A673 (cell line): ENCODE data around the gene ELAPOR1. TPM values are rescaled to one million over a fixed set of nuclear protein-coding genes. Genes with fewer than 3 reads are reported as not detected.

Experiments
- BruUV-seq: library from RNA; stranded (reverse); fragments of 400-500 nt; replicated peaks from 2 replicates; lab custom pipeline; 2021; lab: Mats Ljungman, UMichigan
- CTCF ChIA-PET: fragments of 300-600 bp; sonication (Branson Sonifier 250); formaldehyde crosslinking; loops from one replicate; lab custom pipeline; 2022; ENCODE audit warnings: antibody characterized with exemption; lab: Charles Lee
- POLR2A ChIA-PET: fragments of 300-600 bp; sonication (Branson Sonifier 250); formaldehyde crosslinking; loops from one replicate; lab custom pipeline; 2022; ENCODE audit warnings: antibody characterized with exemption; ENCODE audit not compliant: low non-redundant PET; lab: Charles Lee
- DNase-seq: peaks from one replicate; pipeline ENCODE4 v3.0.0-alpha.2; 2015; ENCODE audit warnings: low spot score
- H3K27ac ChIP-seq: fragments of 200-600 bp; sonication (generic); 2 replicates; pipeline ENCODE4 v1.5.1; 2016; ENCODE audit warnings: mixed run types, low read depth, mild to moderate bottlenecking, mixed read lengths, antibody characterized with exemption, low read length; ENCODE audit not compliant: poor library complexity, severe bottlenecking
- H3K27me3 ChIP-seq: fragments of 200-600 bp; sonication (generic); replicated peaks from 2 replicates; pipeline ENCODE4 v1.6.1; 2017; ENCODE audit warnings: mixed run types, low read depth, mild to moderate bottlenecking, mixed read lengths, antibody characterized with exemption, low read length; ENCODE audit not compliant: insufficient read depth, poor library complexity
- H3K36me3 ChIP-seq: fragments of 200-600 bp; sonication (generic); 2 replicates; pipeline ENCODE4 v1.6.1; 2016; ENCODE audit warnings: mixed run types, mild to moderate bottlenecking, mixed read lengths, antibody characterized with exemption, low read length; ENCODE audit not compliant: insufficient read depth, poor library complexity, severe bottlenecking
- H3K4me1 ChIP-seq: fragments of 200-600 bp; sonication (generic); 2 replicates; pipeline ENCODE4 v1.6.1; 2017; ENCODE audit warnings: mixed run types, mild to moderate bottlenecking, mixed read lengths, antibody characterized with exemption, low read length; ENCODE audit not compliant: insufficient read depth, poor library complexity, severe bottlenecking
- H3K4me3 ChIP-seq: fragments of 200-600 bp; sonication (generic); 2 replicates; pipeline ENCODE4 v1.5.1; 2016; ENCODE audit warnings: low read depth, mixed run types, mild to moderate bottlenecking, mixed read lengths, low read length; ENCODE audit not compliant: poor library complexity, severe bottlenecking
- H3K9me3 ChIP-seq: fragments of 200-600 bp; sonication (generic); 2 replicates; pipeline ENCODE4 v1.6.1; 2016; ENCODE audit warnings: mixed run types, low read depth, mild to moderate bottlenecking, mixed read lengths, antibody characterized with exemption, low read length; ENCODE audit not compliant: poor library complexity, severe bottlenecking
- CTCF ChIP-seq: fragments of 300-800, 200-600 bp; sonication (generic); conservative IDR thresholded peaks from 2 replicates; pipeline ENCODE4 v1.5.1; 2017; ENCODE audit warnings: low read depth, mild to moderate bottlenecking, antibody characterized with exemption, low read length, moderate library complexity, mixed read lengths
- EZH2 ChIP-seq: fragments of 200-600 bp; sonication (generic); IDR thresholded peaks from 2 replicates; pipeline ENCODE4 v1.6.1; 2017; ENCODE audit warnings: borderline replicate concordance, low read depth, mild to moderate bottlenecking, mixed read lengths, antibody characterized with exemption, low read length; ENCODE audit not compliant: poor library complexity, severe bottlenecking
- intact Hi-C: fragments of 100-400 bp; cut with micrococcal nuclease; formaldehyde crosslinking; loops from one replicate; pipeline ENCODE4 v1.10.0; 2022; ENCODE audit not compliant: unreplicated experiment
- total RNA-seq: library from RNA; stranded (reverse); gene quantifications from 2 replicates; pipeline ENCODE4 v1.2.3, GENCODE V29; 2021

The ELAPOR1 gene
- total RNA-seq, 1 experiment from 2014 or later: 0.24 TPM

GRCh38 chr1:109067883-109068282 is 46.0 kb upstream of the ELAPOR1 start:
- no peaks in the 10 kb centered on the region for H3K4me1 ChIP-seq

GRCh38 chr1:109069294-109069693 is 44.6 kb upstream of the ELAPOR1 start:
- Histone ChIP-seq H3K27me3 (no peaks in the 10 kb centered on the region), H3K4me3 (no peak overlapping the region), H3K9me3 (no peaks in the 10 kb centered on the region), H3K27ac (no peak overlapping the region), H3K36me3 (peaks cover 20% of the 10 kb centered on the region), H3K4me1 (no peaks in the 10 kb centered on the region)
- intact Hi-C loops: no loop called here
- no peak for DNase-seq
- no TSS peak for BruUV-seq
- ChIA-PET POLR2A (no interaction called here), CTCF (interaction anchor here (0.7 kb wide), 1 partner anchor 63 kb away, joined by 3 read pairs; no protein-coding TSS in a partner anchor)
- TF ChIP-seq EZH2 (no peak), CTCF (no peak)

More at GRCh38 chr1:109067883-109068282, 46.0 kb upstream of the ELAPOR1 start:
- intact Hi-C loops: no loop called here
- Histone ChIP-seq H3K4me3 (no peak overlapping the region), H3K36me3 (peaks cover 30% of the 10 kb centered on the region), H3K27ac (no peak overlapping the region), H3K27me3 (no peaks in the 10 kb centered on the region), H3K9me3 (no peaks in the 10 kb centered on the region)
- DNase-seq: no peak
- BruUV-seq: no TSS peak
- ChIA-PET POLR2A (no interaction called here), CTCF (no interaction called here)
- no peak for TF ChIP-seq CTCF
- no peak for TF ChIP-seq EZH2

- POLR2A ChIA-PET: interaction anchor here (0.9 kb wide), 1 partner anchor 24 kb away, joined by 3 read pairs; no protein-coding TSS in a partner anchor
- TF ChIP-seq CTCF (no peak), EZH2 (no peak)
- Histone ChIP-seq H3K4me3 (peak within 1 kb of the TSS; percentile 71), H3K27ac (peak within 1 kb of the TSS; percentile 77), H3K4me1 (peaks cover 4% of the 10 kb centered on the region), H3K27me3 (no peaks in the 10 kb centered on the region), H3K36me3 (no peaks in the 10 kb centered on the region), H3K9me3 (no peaks in the 10 kb centered on the region)
- DNase-seq: peak; percentile 99
- TSS peak; percentile 89 for BruUV-seq
- CTCF ChIA-PET: interaction anchor here (0.7 kb wide), 2 partner anchors 13 to 34 kb away, joined by 5 to 7 read pairs; partner anchors contain the start of gene WDR47
- intact Hi-C loops: no loop called here
Measured at GRCh38 chr1:109075531-109076490, 38.1 kb upstream of the ELAPOR1 start, which contains the start of gene TAF13. TAF13 (minus strand) TSS chr1:109076003; CDS start chr1:109075947, 56 bp downstream.
